Measurements from ENCODE around the gene BDKRB2.

The BDKRB2 gene

DNA sequence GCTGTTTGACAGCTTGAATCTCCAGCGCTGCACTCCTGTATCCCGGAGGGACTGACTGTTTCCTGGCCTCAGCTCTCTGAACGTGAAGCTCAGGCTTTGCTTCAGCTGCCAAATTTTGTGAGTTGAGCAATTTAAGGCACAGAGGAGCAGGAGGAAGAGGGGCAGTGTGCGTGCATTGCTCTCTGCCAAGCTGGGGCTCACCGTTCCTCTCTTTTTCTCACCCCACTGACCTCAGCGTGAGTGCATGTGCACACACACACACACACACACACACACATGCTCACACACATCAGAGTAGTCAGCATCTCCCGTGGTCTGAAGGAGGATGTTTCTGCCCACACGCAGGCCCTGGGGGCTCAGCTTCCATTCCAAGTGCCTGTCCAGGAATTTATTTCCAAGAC lies 27.8 kb upstream of the BDKRB2 start:
- DNase-seq, result no peak

DNA sequence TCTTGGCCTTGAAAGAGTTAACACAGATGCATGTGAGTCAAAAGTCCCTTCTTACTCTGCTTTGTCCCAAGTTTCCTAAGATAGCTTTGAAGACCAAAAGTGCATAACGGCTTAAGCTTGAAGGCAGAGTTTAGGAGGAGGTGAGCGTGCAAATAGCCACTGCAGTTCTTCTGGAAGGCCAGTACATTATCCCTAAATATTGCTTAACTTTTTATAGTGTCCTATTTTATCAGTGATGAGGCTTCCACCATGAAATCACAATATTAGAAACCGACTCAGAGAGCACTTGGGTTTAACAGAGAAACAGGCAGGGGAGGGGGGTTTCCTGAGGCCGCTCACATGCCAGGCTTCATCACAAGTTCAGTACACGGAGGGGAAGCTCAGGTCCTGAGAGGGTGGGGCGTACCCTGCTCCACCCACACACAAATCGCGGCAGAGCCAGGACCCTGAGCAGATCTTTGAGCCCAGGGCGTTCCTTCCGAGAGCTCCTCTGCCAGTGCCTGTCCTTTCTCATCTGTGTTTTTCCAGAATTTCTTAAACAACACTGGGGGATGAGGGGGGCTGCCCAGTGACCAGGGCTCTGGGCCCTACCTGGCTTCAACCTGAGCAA lies 26.8 kb upstream of the BDKRB2 start:
- no peak for DNase-seq

DNA sequence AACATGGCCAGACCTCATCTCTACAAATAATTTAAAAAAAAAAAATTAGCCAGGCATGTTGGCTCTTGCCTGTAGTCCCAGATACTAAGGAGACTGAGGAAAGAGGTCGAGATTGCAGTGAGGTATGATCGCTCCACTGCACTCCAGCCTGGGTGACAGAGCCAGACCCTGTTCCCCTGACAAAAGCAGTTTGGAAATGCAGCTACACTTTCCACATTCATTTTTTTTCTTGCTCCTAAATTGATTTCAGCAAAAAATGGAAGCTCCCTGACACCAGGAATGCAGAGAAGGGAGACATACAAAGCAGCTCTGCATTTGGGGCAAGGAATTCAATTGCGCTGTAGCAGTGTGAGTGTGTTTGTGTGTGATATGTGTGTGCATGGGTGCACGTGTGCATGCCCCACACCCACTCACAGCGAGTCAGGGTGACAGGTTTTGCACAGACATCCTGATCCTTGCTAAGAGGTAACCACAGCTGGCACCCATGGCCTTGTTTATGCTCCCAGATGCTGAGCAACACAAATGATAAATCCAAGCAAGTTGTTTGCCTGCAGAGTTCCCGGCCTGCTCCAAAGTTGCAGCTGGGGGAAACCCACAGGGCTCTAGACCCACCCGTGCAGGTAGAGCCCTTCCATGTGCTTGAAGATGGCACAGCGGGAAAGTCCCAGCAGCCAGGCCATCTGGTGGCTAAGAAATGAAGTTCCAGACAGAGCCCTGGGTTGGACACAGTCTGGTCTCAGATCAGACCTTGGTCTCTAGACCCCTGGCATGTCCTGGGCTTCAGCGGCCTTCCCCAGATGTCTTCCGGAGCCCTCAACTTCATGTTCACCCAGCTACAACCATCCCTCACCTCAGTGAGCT lies 25.9 kb upstream of the BDKRB2 start:
- no peak for DNase-seq

DNA sequence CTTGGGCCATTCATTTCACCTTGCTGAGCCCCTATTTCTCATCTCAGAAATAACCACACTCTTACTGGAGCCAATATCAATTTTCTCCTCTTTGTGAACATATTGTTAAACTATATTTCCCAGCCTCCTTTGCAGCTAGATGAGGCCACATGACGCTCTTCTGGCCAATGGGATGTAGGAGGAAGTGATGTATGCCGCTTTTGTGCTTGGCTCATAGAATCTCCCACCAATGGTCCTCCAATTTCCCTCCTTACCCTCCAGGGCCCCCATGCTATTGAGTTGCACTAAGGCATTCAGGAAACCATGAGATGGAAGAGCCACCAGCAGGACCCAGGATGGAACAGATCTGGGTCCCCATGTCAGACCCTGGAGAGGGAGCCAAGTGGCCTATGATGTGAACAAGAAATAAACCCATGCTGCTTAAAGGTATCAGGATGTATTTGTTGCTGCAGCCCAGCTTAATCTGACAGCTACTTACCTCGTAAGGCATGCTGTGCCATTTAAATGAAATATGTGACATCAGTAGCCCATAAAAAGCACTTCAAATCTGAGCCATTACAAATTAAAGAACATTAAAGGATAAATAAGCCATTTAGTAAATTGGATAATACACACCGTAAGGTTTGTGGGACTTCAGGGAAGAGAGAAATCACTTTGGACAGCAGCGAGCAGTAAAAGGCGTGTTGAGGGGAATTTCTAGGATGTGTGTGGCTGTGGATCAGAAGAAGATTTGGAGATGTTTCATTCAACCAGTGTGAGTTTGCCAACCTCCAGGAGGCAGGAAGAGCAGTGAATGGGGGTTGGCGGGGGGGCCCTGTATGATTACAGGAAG lies 24.4 kb upstream of the BDKRB2 start:
- no peak for DNase-seq

DNA sequence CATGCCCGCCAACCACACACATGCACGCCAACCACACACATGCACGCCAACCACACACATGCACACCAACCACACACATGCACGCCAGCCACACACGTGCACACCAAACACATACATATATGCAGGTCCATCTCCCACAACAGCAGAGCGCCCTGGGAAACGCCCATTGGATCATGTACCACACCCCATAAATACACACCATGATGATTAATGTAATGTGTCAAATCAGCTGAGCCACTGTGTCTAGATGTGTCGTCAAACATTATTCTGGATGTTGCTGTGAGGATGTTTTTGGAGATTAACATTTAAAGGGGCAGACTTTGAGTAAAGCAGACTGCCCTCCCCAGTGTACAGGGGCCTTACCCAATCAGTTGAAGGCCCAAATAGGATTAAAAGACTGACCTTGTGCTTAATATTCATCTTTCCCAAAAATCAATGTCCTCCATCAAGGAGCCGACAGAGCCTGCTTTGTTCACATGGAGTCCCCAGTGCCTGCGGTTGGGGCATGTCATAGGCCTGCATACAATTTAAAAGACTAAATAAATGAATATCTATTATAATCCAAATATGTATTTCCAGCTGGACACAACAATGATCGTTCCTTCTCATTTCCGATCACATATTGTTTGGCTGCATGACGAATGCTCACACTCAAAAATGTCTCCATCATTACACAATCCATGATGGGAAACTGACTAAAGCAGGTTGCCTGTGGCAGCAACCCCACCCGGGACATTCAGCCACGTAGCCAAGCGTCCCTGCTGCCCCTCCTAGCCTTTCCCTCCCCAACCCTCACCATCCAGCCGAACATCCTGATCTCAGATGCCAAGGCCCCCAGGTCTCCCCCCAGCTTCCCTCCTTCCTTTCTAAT lies 23.2 kb upstream of the BDKRB2 start:
- no peak for DNase-seq

DNA sequence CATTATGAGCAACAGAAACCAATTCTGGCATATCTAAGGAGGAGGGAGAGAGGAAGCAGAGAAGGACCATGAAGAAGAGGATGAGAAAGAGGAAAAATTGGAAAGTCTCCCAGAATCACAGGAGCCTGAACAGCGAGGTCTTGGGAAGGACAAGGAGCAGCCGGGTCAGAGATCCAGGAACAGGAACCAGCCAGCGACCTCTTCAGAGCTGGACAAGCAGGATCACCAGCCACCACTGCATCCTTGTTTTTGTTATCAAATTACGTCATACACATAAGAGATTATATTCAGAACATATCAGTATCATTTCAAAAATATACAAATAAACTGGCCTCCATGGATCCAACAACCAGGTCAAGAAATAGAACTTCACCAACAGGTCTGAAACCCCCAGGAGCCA lies 22.1 kb upstream of the BDKRB2 start:
- no peak for DNase-seq

DNA sequence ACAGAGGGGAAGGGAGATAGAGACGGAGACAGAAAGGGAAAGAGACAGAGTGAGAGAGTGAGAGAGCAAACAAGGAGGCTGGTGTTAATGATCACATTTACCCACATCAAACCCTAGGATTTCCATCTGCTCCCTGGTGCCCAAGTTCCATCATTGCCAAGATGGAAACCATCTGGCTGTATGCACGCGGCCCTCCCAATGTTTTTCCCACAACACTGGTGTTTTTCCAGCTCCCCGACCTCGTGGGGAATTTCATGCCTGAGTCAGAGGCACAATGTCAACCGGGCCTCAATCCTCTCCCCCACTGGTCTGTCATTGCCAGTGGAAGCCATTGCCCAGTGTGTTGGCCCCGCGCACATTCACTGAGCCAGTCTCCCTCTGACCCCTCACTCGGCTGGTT lies 19.9 kb upstream of the BDKRB2 start:
- DNase-seq, result no peak

DNA sequence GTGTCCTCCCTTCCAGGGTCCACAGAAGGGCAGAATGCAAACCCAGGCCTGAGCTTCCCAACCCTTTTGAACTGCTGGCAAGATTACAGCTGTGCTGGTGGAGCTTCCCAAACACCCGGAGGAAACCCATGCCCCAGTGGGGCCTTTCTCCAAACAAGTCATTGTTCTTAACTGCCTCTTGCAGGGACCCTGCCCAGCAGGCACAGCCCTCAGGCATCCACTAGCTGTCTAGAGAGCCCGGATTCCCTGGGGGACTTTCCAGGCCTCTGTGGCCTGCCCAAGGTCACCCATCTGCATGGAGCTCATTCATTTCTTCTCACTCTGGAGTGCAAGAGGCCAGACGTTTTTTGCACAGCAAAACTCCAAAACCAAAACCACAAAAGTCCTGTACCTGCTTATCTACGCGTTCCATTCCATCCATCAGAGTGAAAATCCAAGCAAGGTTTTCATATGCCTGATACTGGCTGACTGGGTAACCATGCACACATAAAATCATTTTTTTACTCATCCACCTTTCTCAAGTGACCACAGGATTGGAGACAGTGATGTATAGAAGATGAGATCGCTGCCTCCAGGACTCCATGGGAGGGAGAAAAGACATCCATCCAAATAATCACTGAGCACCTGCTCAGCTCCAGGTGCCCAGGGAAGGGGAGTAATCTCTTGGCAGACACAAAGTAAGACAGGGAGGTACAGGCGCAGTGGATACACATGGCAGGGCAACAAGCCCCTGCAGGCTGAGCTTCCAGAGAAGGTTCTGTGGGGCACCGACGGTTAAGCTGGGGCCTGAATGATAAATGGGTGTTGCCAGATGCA lies 17.2 kb upstream of the BDKRB2 start:
- DNase-seq, result no peak

DNA sequence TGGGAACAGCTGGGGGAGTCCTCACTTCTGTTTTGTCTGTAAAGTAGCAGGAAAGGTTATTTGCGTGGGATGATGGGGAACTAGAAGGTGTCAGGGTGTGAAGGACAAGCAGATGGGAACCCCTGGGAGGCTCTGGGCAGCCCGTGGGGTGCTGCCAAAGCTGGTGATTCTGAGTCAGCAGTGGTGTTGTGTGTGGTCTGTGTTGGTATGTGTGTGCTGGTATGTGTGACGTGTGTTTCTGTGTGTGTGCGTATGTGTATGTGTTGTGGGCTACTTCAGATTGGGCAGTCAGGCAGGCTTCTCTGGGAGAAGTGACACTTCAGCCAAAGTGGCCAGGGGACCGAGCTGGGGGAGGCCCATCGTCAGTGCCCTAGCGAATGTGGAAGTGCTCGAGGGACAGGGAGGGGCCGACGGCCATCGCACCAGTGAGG lies 15.3 kb upstream of the BDKRB2 start:
- DNase-seq, result no peak

DNA sequence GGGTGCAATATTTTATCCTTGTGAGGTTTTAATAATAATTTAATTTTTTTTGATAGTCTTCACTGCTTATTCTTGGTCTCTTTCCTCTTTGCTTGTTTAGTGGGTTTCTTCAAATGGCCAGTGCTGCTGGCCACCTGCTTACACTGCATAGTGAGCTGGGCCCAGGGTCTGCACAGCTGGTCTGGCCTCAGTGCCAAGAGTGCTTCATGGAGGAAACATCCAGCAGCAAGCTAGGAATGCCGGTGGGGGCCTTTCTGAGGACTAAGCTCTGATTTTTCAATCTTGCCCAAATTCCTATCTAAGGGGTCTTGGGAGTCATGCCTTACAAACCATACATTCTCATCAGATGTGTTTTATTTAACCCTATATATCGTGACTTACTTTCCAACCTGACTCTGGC lies 13.3 kb upstream of the BDKRB2 start:
- DNase-seq, result no peak

DNA sequence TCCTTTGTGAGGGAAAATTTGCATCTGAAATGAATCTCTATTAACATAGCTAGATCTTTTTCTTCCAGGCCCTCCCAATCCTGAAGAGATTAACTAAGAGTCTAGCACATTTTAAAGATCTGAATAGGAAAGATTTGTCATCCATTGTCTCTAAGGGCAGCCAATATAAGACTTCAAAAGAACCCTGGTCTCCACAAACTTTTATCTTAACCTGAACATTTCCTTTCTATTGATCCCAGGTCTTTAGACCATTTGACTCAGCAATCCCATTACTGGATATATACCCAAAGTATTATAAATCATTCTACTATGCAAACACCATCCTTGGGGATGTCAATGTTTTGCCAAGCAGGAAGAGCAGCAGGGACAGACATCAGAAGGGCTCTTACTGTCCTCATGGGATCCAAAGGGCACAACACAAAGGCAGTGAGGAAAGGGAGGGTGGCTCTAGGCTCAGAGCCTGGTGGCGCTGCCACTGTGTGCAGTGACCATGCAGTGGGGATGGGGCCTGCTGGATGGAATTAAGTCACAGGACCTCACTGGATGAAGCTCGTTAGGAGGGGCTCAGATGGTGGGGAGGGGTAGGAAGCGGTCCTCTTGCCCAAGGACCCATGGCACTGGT lies 12.7 kb upstream of the BDKRB2 start:
- DNase-seq, result no peak

DNA sequence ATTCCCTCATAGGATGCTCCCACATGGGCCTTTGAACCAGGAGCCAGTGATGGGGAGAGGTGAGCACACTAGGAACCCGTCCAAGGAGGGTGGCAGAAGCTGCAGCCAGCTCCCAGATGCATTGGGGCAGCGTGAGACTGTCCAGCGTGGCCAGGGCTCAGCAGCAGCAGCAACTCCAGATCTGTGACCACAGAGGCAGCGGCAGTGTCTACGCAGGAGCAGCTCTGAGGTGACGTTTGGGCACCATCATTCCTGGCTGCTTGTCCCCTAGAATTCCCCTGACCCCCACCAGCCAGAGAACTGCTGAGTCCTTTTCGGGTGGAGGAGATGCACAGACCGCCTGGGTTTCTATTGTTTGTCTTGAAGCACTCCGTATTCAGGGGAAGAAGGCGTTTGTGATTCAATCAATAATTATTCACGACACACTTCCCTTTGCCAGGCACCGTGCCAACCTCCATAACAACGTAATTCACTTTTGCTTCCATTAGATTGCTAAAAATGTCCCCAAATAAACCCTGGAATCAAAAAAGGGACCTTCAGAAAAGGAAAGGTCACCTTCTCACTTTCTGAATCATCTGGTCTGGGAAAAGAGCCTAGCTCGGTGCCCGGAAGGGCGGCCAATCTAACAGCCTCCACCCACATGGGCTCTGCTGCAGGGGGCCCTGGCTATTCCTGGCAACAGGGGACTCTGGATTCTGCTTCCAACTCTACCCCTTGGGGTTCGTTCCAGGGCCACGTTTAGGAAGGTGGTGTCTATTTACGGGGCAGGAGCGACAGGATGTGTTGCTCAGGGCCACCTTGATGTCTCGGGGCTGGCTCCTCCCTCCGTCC lies 11.4 kb upstream of the BDKRB2 start:
- no peak for DNase-seq

DNA sequence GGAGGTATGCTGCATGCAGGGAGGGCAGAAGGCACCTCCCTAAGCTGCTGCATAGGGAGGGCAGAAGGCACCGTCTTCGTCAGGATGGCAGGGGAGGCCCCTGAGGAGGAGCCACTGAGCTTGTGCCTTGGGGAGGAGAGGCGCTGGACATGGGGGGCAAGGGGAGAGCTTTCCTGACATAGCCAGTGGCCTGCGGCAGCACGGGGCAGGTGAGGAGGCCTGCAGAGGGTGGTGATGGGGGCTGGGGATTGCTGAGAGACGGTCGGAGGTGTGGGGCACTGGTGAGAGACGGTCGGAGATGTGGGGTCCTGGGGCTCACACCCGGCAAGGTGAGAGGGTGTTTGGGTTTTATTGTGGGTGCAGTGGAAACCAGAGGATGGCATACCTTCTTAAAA lies 10.4 kb upstream of the BDKRB2 start:
- no peak for DNase-seq

DNA sequence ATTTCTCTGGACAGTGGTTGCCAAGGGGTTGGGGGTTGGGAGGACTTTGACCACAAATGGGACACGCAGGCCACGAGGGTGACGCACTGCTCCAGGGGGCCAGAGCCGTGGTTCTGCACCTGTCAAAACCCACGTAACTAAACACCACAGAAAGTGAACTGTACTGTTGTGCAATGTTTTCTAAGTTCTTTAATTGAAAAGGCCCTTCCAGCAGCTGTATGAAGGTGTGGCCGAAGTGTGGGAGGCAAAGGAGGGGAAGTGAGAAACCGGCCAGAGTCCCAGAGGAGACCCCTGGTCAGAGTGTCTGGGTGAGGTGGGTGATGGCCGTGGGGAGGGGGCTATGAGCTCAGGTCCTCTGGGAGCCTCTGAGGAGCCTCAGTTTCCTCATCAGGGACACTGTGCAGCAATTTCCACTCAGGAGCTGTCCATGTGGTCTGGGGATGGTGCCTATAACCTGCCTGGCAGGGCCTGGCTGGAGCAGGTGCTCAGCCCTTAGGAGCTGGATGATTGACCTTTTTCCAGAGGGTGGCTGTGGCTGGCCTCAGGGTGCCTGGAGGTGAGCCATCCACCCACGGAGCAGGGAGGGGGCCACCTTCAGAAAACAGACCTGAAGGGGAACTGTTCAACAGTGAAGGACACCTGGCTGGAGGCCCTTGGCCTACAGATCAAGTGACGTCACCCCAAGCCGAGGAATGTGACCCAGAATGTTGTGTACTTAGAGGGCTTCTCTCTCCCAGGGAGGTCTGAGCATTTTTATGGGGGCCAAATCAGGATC lies 9.8 kb upstream of the BDKRB2 start:
- no peak for DNase-seq

DNA sequence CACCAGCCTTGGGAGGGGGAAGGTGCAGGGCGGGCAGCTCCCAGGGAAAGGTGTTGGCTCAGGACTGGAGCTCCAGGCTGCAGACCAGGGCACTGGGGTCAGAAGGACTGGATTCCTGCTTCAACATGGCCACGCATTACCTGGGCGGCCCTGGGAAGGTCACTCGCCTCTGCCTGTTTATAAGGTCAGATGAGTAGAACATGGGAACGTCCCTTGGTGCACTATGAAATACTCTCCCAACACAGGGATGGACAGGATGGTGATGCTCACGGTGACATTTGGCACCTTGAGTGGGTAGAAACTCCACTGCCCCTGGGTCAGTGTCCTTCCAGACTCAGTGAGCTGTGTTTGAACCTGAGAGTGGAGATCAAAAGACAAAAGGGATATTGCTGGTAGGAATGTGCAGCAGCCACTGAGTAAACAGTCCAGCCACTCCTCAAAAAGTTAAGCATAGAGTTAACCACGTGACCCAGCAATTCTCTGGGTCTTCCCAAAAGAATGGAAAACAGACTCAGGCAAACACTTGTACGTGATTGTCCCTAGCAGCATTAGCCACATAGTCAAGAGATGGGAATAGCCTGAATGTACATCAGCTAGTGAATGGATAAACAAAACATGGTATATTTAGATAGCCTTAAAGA lies 9.1 kb upstream of the BDKRB2 start:
- DNase-seq, result no peak

DNA sequence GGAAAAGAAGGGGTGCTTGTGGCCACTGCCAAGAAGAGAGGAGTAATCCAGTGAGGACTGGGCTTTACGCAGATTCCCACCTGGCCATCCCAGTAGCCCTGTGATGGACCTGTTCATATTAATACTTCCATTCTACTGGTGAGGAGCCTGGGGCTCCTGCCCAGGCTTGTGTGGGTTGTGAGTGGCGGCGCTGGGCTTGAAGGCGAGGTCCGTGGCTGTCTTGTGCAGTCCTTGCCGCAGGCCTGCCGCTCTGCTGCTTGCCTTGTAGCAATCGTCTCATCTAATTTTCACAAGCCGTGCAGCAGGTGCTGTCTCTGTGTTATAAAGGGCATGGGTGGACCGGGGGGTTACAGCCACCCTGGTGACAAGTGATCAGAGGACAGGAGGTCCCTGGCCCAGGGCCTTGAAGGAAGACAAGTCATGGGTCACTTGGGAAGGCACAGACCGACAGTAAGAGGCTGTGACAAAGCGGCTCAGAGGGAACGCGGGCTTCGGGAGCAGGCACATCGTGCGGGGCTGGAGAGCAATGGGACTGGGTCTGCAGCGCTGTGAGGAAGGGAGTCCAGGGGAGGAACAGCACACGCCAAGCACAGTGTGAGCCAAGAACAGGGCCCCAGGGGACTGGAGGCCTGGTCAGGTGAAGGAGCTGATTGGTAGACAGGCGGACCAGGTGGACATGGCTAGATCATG lies 7.3 kb upstream of the BDKRB2 start:
- no peak for DNase-seq

DNA sequence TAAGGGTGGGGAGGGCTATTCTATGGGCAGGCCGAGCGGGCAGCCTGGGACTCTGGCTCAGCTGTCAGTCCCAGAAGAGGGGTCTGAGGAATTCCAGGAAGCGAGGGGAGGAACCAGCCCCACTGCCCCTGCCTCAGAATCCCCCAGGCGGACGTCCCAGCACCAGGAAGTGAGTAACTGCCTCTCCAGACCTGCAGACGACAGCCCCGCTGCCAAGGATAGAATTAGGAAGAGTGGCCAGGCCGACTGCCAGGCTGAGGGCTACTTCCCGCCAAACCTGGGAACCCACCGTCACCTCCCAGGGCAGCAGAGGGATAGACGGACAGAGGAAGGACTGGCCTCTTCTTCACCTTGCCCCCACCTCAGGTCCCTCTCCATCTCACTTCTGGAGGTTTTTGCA lies 6.7 kb upstream of the BDKRB2 start:
- no peak for DNase-seq

DNA sequence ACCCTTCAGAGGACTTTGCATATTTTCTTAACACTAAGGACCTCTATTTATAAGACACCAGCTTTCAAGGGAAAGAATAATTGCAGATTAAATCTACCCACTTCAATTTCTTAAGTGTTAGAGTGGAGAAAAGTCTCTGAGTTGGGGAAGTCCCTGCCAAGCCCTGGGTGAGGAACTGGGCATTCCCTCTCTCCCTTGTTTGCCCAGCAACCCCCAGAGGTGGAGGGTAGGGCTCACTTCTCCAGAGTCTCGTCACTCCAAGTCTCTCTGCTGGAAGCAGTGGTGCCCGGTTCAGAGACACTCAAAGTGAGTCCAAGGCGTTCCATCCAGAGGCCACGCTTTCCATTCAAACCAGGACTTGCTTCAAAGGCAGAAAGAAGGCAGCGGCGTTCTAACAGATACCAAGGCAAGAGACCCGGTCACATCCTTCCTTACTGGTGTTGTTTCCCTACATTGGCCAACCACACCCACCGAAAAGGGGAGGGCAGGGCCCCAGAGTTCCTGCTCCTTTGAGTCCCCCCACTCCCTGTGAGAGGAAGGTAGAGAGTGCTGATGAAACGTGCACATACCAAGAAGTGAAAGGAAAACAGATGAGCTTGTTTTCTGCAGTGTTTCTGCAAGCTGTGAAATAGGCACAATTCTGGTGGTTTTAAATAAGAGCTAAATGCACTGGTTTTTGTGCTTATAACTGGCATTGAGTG lies 6.1 kb upstream of the BDKRB2 start:
- no peak for DNase-seq

All from NCI-H1417 treated with DMSO at 0.1 percent for 48 hours (cell line).